RCC 7860 (cell line): ENCODE data around the gene ACTN4.

Experiments used
- DNase-seq: peaks from one replicate; pipeline ENCODE4 v3.0.0-alpha.2; 2015; ENCODE audit warnings: low spot score
- FAIRE-seq: peaks from 2 replicates; lab custom pipeline; 2012; peaks lifted over from hg19 to GRCh38; lab: Jason Lieb, UNC

ACTN4 gene

GRCh38 chr19:38693380-38694223 lies 46.2 kb downstream of the ACTN4 start:
- peak; percentile 91 for FAIRE-seq

GRCh38 chr19:38695317-38695683 lies 47.9 kb downstream of the ACTN4 start:
- DNase-seq: no peak

More at GRCh38 chr19:38693380-38694223, 46.2 kb downstream of the ACTN4 start:
- DNase-seq: peak; percentile 97

GRCh38 chr19:38695832-38696728 lies 48.6 kb downstream of the ACTN4 start:
- no peak for DNase-seq

More at GRCh38 chr19:38695317-38695683, 47.9 kb downstream of the ACTN4 start:
- no peak for FAIRE-seq

GRCh38 chr19:38696729-38697055 lies 49.2 kb downstream of the ACTN4 start:
- DNase-seq (no peak), FAIRE-seq (no peak)

More at GRCh38 chr19:38695832-38696728, 48.6 kb downstream of the ACTN4 start:
- FAIRE-seq: no peak

GRCh38 chr19:38697197-38697596 lies 49.7 kb downstream of the ACTN4 start:
- DNase-seq (no peak), FAIRE-seq (no peak)

GRCh38 chr19:38697641-38698071 lies 50.2 kb downstream of the ACTN4 start:
- DNase-seq (no peak), FAIRE-seq (no peak)

GRCh38 chr19:38698225-38699026 lies 51.0 kb downstream of the ACTN4 start:
- FAIRE-seq (no peak), DNase-seq (no peak)

GRCh38 chr19:38699027-38699346 lies 51.5 kb downstream of the ACTN4 start:
- no peak for DNase-seq
- FAIRE-seq: no peak

- FAIRE-seq: no peak
These were observed 52.3 kb downstream of the ACTN4 start for GRCh38 chr19:38699647-38700349.

GRCh38 chr19:38700350-38700901 lies 53.0 kb downstream of the ACTN4 start:
- FAIRE-seq (no peak), DNase-seq (no peak)

More at GRCh38 chr19:38699647-38700349, 52.3 kb downstream of the ACTN4 start:
- DNase-seq: no peak

GRCh38 chr19:38700902-38701454 lies 53.5 kb downstream of the ACTN4 start:
- FAIRE-seq (no peak), DNase-seq (no peak)

GRCh38 chr19:38701455-38702063 lies 54.1 kb downstream of the ACTN4 start:
- no peak for DNase-seq
- no peak for FAIRE-seq

GRCh38 chr19:38702278-38702677 lies 54.8 kb downstream of the ACTN4 start:
- DNase-seq (no peak), FAIRE-seq (no peak)

GRCh38 chr19:38703509-38703908 lies 56.1 kb downstream of the ACTN4 start:
- no peak for FAIRE-seq
- DNase-seq: no peak

GRCh38 chr19:38704488-38705026 lies 57.1 kb downstream of the ACTN4 start:
- DNase-seq (no peak), FAIRE-seq (no peak)

- DNase-seq (no peak), FAIRE-seq (no peak)
These were observed 58.0 kb downstream of the ACTN4 start for GRCh38 chr19:38705197-38706019.

- DNase-seq (no peak), FAIRE-seq (no peak)
These were observed 59.5 kb downstream of the ACTN4 start for GRCh38 chr19:38706792-38707511.
